PC-3 (cell line): ENCODE results near the gene MED26.

Experiments
- CTCF ChIP-seq: fragments of 300-600 bp; sonication (generic); conservative IDR thresholded peaks from 2 replicates; pipeline ENCODE4 v1.5.1; 2017; ENCODE audit warnings: antibody characterized with exemption, low read depth, mild to moderate bottlenecking, low read length
- EZH2 ChIP-seq: fragments of 300-600 bp; sonication (generic); IDR thresholded peaks from one replicate; pipeline ENCODE4 v1.6.1; 2017; ENCODE audit warnings: antibody characterized with exemption, mild to moderate bottlenecking, low read length; ENCODE audit not compliant: unreplicated experiment
- EZH2phosphoT487 ChIP-seq: fragments of 300-600 bp; sonication (generic); IDR thresholded peaks from 2 replicates; pipeline ENCODE4 v1.6.1; 2018; ENCODE audit warnings: mild to moderate bottlenecking, antibody characterized with exemption, low read length, borderline replicate concordance

GRCh38 chr19:16612636-16613035 is 15.4 kb downstream of the MED26 start:
- TF ChIP-seq CTCF (no peak), EZH2 (no peak), EZH2phosphoT487 (no peak)
